Measurements from ENCODE around the gene GBE1. TPM values are rescaled to one million over a fixed set of nuclear protein-coding genes. Genes with fewer than 3 reads are reported as not detected.

Gene GBE1
- total and polyA plus RNA-seq, 9 of the 15 experiments (the other 6 are each of a cell fraction or from before 2014, with no cell fraction given), result 7.9 to 25.6 (median 13.1) TPM

DNA sequence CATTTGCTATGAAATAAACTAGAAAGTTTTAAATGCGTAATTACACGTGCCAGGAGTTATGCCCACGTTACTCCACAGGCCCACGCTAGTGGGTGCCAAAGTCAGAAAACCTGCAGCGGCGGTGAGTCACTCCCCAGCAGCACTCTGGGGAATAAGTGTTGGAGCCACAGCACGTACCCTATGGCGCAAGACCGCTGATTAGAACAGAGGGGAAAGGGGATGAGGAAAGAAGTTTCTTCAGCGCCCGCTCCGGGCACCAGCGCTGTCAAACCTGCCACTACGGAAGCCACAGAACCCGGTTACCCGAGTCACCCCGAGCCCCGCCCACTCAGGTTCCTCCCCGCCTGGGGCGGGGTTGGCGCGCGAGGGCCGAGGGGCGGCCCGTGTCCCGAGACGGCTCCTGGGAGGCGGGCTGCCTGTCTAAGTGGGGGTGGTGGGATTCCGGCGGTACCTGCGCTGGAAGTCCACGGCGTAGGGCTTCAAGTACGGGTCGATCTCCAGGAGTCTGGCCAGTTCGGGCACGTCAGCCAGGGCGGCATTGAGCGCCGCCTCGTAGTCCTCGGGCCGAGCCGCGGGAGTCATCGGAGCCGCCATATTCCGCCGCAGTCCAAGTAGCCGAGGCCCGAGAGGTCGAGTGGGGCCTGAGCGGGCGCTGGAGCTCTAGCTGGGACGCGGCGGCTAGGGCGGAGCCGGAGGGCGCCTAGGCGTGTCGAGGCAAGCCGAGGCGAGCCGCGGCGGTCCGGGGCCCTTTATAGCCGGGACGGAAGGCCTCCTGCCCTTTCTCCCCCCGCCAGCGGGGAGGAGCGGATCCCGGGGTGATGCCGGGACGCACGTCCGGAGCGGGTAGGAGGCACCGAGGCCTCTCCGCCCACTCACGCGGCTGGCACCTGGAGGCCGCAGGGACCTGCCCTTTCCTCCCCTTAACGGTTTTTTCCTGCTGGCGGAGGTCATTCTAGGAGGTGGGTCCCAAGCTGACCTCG lies at the start of gene GBE1 (continued):
- TF ChIP-seq TEAD2 (tag; IDR thresholded peaks at IDR 0.05) (no peak), ARID3A (IDR thresholded peaks at IDR 0.05; ENCODE audit: borderline replicate concordance, low read depth, low read length) (no peak), KLF10 (CRISPR knock-in tag; IDR thresholded peaks at IDR 0.05) (no peak), MTF1 (CRISPR knock-in tag; IDR thresholded peaks at IDR 0.05; ENCODE audit: borderline replicate concordance) (no peak), EWSR1 (IDR thresholded peaks at IDR 0.05; ENCODE audit: borderline replicate concordance, low read depth, partially characterized antibody) (no peak), HDAC8 (tag; IDR thresholded peaks at IDR 0.05) (no peak), ZNF354B (CRISPR knock-in tag; IDR thresholded peaks at IDR 0.05) (no peak), PREB (CRISPR knock-in tag; IDR thresholded peaks at IDR 0.05) (no peak), ZNF124 (CRISPR knock-in tag; IDR thresholded peaks at IDR 0.05) (no peak), RHOXF2B (CRISPR knock-in tag; conservative IDR thresholded peaks at IDR 0.05) (no peak), ZC3H11A (IDR thresholded peaks at IDR 0.05; ENCODE audit: low read depth, low read length) (no peak), LARP7 (IDR thresholded peaks at IDR 0.05) (no peak), POLR3G (IDR thresholded peaks at IDR 0.05; ENCODE audit: extremely low read depth, insufficient read length, insufficient replicate concordance) (no peak), HMG20A (CRISPR knock-in tag; conservative IDR thresholded peaks at IDR 0.05) (no peak), CBX2 (IDR thresholded peaks at IDR 0.05; ENCODE audit: insufficient read depth, low read length, poor library complexity, severe bottlenecking) (no peak)
- TF ChIP-seq, protein P1, sequence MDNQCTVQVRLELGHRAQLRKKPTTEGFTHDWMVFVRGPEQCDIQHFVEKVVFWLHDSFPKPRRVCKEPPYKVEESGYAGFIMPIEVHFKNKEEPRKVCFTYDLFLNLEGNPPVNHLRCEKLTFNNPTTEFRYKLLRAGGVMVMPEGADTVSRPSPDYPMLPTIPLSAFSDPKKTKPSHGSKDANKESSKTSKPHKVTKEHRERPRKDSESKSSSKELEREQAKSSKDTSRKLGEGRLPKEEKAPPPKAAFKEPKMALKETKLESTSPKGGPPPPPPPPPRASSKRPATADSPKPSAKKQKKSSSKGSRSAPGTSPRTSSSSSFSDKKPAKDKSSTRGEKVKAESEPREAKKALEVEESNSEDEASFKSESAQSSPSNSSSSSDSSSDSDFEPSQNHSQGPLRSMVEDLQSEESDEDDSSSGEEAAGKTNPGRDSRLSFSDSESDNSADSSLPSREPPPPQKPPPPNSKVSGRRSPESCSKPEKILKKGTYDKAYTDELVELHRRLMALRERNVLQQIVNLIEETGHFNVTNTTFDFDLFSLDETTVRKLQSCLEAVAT (IDR thresholded peaks at IDR 0.05), result peak in 1 of 2 experiments; percentile 99; a peak in 2 of 4 replicates
- TF ChIP-seq, protein P2, sequence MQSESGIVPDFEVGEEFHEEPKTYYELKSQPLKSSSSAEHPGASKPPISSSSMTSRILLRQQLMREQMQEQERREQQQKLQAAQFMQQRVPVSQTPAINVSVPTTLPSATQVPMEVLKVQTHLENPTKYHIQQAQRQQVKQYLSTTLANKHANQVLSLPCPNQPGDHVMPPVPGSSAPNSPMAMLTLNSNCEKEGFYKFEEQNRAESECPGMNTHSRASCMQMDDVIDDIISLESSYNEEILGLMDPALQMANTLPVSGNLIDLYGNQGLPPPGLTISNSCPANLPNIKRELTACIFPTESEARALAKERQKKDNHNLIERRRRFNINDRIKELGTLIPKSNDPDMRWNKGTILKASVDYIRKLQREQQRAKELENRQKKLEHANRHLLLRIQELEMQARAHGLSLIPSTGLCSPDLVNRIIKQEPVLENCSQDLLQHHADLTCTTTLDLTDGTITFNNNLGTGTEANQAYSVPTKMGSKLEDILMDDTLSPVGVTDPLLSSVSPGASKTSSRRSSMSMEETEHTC (IDR thresholded peaks at IDR 0.05), result 0 out of 2 replicates have a peak, but pooled peaks have one; percentile 39
- TF ChIP-seq, protein P3, sequence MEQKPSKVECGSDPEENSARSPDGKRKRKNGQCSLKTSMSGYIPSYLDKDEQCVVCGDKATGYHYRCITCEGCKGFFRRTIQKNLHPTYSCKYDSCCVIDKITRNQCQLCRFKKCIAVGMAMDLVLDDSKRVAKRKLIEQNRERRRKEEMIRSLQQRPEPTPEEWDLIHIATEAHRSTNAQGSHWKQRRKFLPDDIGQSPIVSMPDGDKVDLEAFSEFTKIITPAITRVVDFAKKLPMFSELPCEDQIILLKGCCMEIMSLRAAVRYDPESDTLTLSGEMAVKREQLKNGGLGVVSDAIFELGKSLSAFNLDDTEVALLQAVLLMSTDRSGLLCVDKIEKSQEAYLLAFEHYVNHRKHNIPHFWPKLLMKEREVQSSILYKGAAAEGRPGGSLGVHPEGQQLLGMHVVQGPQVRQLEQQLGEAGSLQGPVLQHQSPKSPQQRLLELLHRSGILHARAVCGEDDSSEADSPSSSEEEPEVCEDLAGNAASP (IDR thresholded peaks at IDR 0.05), result no peak
- TF ChIP-seq, protein P4, sequence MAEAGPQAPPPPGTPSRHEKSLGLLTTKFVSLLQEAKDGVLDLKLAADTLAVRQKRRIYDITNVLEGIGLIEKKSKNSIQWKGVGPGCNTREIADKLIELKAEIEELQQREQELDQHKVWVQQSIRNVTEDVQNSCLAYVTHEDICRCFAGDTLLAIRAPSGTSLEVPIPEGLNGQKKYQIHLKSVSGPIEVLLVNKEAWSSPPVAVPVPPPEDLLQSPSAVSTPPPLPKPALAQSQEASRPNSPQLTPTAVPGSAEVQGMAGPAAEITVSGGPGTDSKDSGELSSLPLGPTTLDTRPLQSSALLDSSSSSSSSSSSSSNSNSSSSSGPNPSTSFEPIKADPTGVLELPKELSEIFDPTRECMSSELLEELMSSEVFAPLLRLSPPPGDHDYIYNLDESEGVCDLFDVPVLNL (CRISPR knock-in tag; IDR thresholded peaks at IDR 0.05; ENCODE audit: low read depth), result no peak
